Measurements from ENCODE around the gene SLC25A51. TPM values are rescaled to one million over a fixed set of nuclear protein-coding genes. Genes with fewer than 3 reads are reported as not detected.

SLC25A51 gene
- total RNA-seq, 4 donors from 2014 or later: 29.0 to 41.9 (median 39.3) TPM

DNA sequence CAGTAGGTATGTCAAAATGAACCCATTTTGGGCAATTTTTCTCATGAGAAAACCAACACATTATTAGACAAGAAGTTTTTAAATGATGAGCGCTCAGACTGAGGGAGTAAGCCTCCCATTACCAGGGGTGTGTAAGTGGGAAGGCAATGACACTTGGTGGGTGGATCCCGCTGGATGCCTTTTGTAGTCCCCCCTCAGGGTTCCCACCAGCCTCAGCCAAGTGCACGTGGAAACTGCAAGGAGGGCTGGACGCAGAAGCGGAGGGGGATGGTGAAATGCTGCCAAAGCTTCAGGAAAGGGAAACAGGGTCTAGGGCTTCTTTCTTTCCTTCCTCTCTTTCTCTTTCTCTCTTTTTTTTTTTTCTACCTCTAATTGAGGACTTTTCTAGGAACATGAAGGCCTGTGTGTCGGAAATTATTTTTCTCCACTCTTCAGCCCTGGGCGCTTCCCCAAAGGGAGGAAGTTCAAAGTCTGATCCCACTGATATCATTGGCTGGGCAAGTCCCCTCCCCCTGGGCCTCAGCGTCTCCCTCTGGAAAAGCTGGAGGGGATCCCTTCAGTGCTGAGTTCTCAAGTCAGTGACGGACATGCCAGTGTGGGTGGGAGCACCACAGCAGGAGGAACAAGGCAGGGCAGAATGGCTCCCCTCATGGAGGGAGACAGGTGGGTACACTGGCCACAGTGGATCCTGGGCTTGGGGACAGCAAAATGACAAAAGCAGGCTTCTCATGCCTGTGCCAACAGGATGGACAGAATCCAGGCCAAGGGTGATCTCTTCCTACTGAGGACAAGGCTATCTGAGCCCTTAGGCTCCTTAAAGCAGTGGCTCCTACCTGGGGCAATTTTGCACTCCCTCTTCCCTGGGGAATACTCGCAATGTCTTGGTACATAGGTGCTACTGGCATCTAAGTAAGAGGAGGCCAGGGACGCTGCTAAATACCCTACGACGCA lies 23.9 kb upstream of the SLC25A51 start:
- intact Hi-C loops (cut with DNase I): loop anchor here (10.0 kb wide), 1 partner anchor 67 kb away; no protein-coding TSS in a partner anchor

DNA sequence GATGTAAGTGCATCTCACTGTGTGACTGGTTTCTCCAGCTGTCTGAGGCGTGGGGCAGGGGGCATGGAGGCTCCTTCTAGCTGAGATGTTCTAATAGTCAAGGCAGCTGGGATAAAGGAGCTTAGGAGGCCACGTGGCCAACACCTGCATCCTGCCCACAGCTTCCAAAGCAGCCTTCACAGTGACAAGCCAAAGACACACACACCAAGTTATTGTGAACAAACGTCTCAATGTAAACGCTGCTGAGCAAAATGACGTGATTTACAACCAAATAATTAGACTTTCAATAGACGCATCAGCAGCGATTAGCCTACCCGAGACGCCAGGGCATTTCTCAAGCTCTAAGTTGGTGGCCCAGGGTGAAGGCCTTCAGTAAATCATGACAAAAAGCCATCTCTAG lies 23.2 kb upstream of the SLC25A51 start:
- 61% methylated on average over 4 of the region's 9 CpGs for WGBS
- intact Hi-C loops (cut with DNase I): loop anchor here (10.0 kb wide), 1 partner anchor 68 kb away; no protein-coding TSS in a partner anchor
- H3K27me3 ChIP-seq: no peaks in the 10 kb centered on the region
- H3K9me3 ChIP-seq: no peaks in the 10 kb centered on the region
- H3K27ac ChIP-seq (replicated peaks in 1 of 4): no peak overlapping the region
- H3K36me3 ChIP-seq: peaks cover 0 to 4% (median 0%) of the 10 kb centered on the region in 4 donors
- H3K4me1 ChIP-seq: peaks cover 28 to 36% (median 32%) of the 10 kb centered on the region in 4 donors
- H3K4me3 ChIP-seq: no peak overlapping the region
- TF ChIP-seq, protein P1, sequence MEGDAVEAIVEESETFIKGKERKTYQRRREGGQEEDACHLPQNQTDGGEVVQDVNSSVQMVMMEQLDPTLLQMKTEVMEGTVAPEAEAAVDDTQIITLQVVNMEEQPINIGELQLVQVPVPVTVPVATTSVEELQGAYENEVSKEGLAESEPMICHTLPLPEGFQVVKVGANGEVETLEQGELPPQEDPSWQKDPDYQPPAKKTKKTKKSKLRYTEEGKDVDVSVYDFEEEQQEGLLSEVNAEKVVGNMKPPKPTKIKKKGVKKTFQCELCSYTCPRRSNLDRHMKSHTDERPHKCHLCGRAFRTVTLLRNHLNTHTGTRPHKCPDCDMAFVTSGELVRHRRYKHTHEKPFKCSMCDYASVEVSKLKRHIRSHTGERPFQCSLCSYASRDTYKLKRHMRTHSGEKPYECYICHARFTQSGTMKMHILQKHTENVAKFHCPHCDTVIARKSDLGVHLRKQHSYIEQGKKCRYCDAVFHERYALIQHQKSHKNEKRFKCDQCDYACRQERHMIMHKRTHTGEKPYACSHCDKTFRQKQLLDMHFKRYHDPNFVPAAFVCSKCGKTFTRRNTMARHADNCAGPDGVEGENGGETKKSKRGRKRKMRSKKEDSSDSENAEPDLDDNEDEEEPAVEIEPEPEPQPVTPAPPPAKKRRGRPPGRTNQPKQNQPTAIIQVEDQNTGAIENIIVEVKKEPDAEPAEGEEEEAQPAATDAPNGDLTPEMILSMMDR (IDR thresholded peaks at IDR 0.05): no peak
- TF ChIP-seq POLR2AphosphoS5 (IDR thresholded peaks at IDR 0.05) (no peak), EP300 (IDR thresholded peaks at IDR 0.05) (no peak), POLR2A (IDR thresholded peaks at IDR 0.05; ENCODE audit: low read depth) (no peak)
- no peak for DNase-seq (ENCODE audit: extremely low spot score)

More for the DNA sequence above, 23.9 kb upstream of the SLC25A51 start:
- Histone ChIP-seq H3K4me1 (peaks cover 26 to 36% (median 30%) of the 10 kb centered on the region in 4 donors), H3K36me3 (peaks cover 0 to 4% (median 0%) of the 10 kb centered on the region in 4 donors), H3K4me3 (no peak overlapping the region), H3K27me3 (no peaks in the 10 kb centered on the region), H3K27ac (replicated peaks in 1 of 4) (no peak overlapping the region), H3K9me3 (no peaks in the 10 kb centered on the region)
- DNase-seq (ENCODE audit: extremely low spot score): no peak
- 73% methylated on average over 11 of the region's 13 CpGs for WGBS
- TF ChIP-seq POLR2AphosphoS5 (IDR thresholded peaks at IDR 0.05): no peak
- TF ChIP-seq POLR2A (IDR thresholded peaks at IDR 0.05; ENCODE audit: low read depth): no peak
- TF ChIP-seq, protein P1 (IDR thresholded peaks at IDR 0.05): no peak
- TF ChIP-seq EP300 (IDR thresholded peaks at IDR 0.05): no peak

DNA sequence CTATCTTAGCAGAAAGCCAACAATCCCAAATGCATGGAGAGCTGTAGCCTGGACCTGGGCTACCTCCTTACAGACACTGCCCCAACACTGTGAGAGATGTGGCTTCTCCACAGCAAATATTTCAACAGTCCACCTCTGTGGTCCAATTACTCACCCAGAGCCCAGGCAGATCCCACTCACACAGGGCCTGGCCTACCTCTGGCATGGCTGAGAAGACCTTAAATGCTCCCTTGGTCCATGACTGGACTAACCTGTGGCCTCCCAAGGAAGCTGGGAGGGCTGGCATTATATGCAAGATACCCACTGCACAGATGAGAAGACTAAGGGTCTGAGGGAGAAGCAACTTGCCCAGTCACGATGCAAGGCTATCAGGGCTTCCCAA lies 22.8 kb upstream of the SLC25A51 start:
- Histone ChIP-seq H3K36me3 (peaks cover 0 to 4% (median 0%) of the 10 kb centered on the region in 4 donors), H3K4me1 (peaks cover 28 to 36% (median 34%) of the 10 kb centered on the region in 4 donors), H3K4me3 (no peak overlapping the region), H3K27me3 (no peaks in the 10 kb centered on the region), H3K27ac (replicated peaks in 1 of 4) (no peak overlapping the region), H3K9me3 (no peaks in the 10 kb centered on the region)
- TF ChIP-seq, protein P1 (IDR thresholded peaks at IDR 0.05): no peak
- TF ChIP-seq EP300 (IDR thresholded peaks at IDR 0.05): no peak
- no peak for TF ChIP-seq POLR2AphosphoS5 (IDR thresholded peaks at IDR 0.05)
- no peak for TF ChIP-seq POLR2A (IDR thresholded peaks at IDR 0.05; ENCODE audit: low read depth)
- WGBS: no CpG with 5 or more reads among the region's 1 CpG
- intact Hi-C loops (cut with DNase I): loop anchor here (10.0 kb wide), 1 partner anchor 68 kb away; no protein-coding TSS in a partner anchor
- DNase-seq (ENCODE audit: extremely low spot score): no peak

DNA sequence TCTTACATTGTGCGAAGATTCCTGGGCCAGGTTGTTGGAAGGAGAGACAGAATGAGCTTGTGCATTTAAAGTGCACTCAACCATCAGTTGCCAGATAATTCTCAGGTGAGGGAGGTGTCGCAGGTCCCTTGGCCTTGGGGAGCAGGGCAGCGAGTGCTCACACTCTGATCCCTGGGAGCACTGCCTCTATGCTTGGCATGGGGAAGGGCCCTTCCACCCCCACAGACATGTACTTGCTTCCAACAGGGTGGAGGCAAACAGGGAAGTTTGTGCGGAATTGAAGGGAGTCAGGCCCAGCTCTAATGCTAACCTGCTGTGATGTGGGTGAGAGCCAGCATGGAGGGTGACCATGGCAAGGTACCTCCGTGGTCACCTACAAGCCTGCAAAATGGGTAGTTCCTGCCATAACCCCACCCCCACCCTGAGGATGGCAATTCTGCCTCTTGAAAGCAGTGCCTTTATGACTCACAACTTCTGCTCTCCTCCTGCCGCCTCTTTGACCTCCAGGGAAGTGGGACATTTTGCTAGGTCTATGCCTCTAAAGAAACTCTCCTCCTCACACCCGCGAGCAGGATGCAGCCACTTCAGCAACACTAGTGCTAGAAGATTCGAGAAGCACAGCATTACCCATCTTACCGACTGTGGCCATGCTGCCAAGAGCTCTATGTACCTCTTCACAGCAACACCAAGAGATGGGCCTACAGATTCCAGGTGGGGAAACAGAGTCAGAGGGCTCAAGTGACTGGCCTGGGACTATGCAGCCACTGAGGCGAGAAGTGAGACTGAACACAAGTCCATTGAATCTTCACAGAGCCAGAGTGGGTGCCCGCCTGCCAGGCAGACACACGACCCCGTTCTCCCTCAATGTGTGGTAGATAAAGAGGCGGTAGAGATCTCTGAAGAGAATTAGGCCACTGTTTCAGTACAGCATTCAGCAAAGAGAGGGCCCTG lies 22.1 kb upstream of the SLC25A51 start:
- Histone ChIP-seq H3K27me3 (no peaks in the 10 kb centered on the region), H3K4me3 (no peak overlapping the region), H3K9me3 (no peaks in the 10 kb centered on the region), H3K36me3 (peaks cover 0 to 4% (median 0%) of the 10 kb centered on the region in 4 donors), H3K4me1 (peaks cover 28 to 36% (median 34%) of the 10 kb centered on the region in 4 donors), H3K27ac (replicated peaks in 1 of 4) (no peak overlapping the region)
- TF ChIP-seq POLR2A (IDR thresholded peaks at IDR 0.05; ENCODE audit: low read depth) (no peak), EP300 (IDR thresholded peaks at IDR 0.05) (no peak), POLR2AphosphoS5 (IDR thresholded peaks at IDR 0.05) (no peak)
- TF ChIP-seq, protein P1 (IDR thresholded peaks at IDR 0.05): no peak
- intact Hi-C loops (cut with DNase I): loop anchor here (10.0 kb wide), 1 partner anchor 69 kb away; no protein-coding TSS in a partner anchor
- 82% methylated on average over 12 of the region's 15 CpGs for WGBS
- DNase-seq (ENCODE audit: extremely low spot score): no peak
